Measurements from ENCODE around the gene CEP78. TPM values are rescaled to one million over a fixed set of nuclear protein-coding genes. Genes with fewer than 3 reads are reported as not detected.
A peak's percentile ranks its signal among the peaks of the same experiment; 100 is the strongest.
"Not testable (repeated sequence)": the region's sequence is repeated elsewhere in the genome, so short reads cannot be mapped to it uniquely, and the experiment has no call there.

Gene CEP78
- total RNA-seq, 4 donors from 2014 or later: 6.8 to 12.9 (median 9.4) TPM

GRCh38 chr9:78189461-78189860 is 46.4 kb upstream of the CEP78 start:
- intact Hi-C loops (cut with DNase I): loop anchor here (10.0 kb wide), 1 partner anchor 95 kb away; no protein-coding TSS in a partner anchor
- H3K4me1 ChIP-seq: no peaks in the 10 kb centered on the region
- H3K27ac ChIP-seq (replicated peaks in 1 of 4): no peak overlapping the region
- no peaks in the 10 kb centered on the region for H3K9me3 ChIP-seq
- TF ChIP-seq POLR2AphosphoS5 (IDR thresholded peaks at IDR 0.05): no peak
- TF ChIP-seq, protein P1, sequence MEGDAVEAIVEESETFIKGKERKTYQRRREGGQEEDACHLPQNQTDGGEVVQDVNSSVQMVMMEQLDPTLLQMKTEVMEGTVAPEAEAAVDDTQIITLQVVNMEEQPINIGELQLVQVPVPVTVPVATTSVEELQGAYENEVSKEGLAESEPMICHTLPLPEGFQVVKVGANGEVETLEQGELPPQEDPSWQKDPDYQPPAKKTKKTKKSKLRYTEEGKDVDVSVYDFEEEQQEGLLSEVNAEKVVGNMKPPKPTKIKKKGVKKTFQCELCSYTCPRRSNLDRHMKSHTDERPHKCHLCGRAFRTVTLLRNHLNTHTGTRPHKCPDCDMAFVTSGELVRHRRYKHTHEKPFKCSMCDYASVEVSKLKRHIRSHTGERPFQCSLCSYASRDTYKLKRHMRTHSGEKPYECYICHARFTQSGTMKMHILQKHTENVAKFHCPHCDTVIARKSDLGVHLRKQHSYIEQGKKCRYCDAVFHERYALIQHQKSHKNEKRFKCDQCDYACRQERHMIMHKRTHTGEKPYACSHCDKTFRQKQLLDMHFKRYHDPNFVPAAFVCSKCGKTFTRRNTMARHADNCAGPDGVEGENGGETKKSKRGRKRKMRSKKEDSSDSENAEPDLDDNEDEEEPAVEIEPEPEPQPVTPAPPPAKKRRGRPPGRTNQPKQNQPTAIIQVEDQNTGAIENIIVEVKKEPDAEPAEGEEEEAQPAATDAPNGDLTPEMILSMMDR (IDR thresholded peaks at IDR 0.05): no peak
- TF ChIP-seq POLR2A (IDR thresholded peaks at IDR 0.05; ENCODE audit: low read depth): no peak
- TF ChIP-seq EP300 (IDR thresholded peaks at IDR 0.05): no peak
- no peaks in the 10 kb centered on the region for H3K36me3 ChIP-seq
- no peak overlapping the region for H3K4me3 ChIP-seq
- 61% methylated on average over 5 of the region's 5 CpGs for WGBS
- DNase-seq (ENCODE audit: extremely low spot score): no peak
- no peaks in the 10 kb centered on the region for H3K27me3 ChIP-seq

DNA sequence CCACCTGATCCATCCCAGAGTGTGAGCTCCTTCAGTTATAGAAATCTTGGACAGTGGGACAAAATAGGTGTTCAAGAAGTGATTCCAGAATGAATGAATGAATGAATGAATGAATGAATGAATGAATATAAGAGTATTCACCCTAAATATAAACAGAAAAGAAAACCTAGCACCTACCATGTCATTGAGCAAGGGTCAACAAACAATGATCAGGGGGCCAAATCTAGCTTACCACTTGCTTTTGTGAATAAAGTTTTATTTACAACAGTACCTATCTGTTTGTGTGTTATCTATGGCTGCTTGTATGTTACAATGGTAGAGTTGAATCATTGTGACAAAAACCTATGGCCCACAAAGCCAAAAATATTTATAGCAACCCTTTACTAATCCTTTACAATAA is 43.9 kb upstream of the CEP78 start:
- Histone ChIP-seq H3K4me1 (no peaks in the 10 kb centered on the region), H3K4me3 (no peak overlapping the region), H3K36me3 (no peaks in the 10 kb centered on the region), H3K27me3 (no peaks in the 10 kb centered on the region), H3K9me3 (no peaks in the 10 kb centered on the region), H3K27ac (replicated peaks in 1 of 4) (no peak overlapping the region)
- no peak for DNase-seq (ENCODE audit: extremely low spot score)
- TF ChIP-seq, protein P1 (IDR thresholded peaks at IDR 0.05): no peak
- TF ChIP-seq POLR2A (IDR thresholded peaks at IDR 0.05; ENCODE audit: low read depth) (no peak), POLR2AphosphoS5 (IDR thresholded peaks at IDR 0.05) (no peak), EP300 (IDR thresholded peaks at IDR 0.05) (no peak)
- intact Hi-C loops (cut with DNase I): no loop called here

- H3K36me3 ChIP-seq: no peaks in the 10 kb centered on the region
- H3K27ac ChIP-seq (replicated peaks in 1 of 4): no peak overlapping the region
- H3K27me3 ChIP-seq: no peaks in the 10 kb centered on the region
- H3K9me3 ChIP-seq: no peaks in the 10 kb centered on the region
- intact Hi-C loops (cut with DNase I): no loop called here
- no peak for DNase-seq (ENCODE audit: extremely low spot score)
- WGBS: 88% methylated on average over 1 of the region's 1 CpG
- H3K4me3 ChIP-seq: no peak overlapping the region
- TF ChIP-seq POLR2AphosphoS5 (IDR thresholded peaks at IDR 0.05): no peak
- no peak for TF ChIP-seq POLR2A (IDR thresholded peaks at IDR 0.05; ENCODE audit: low read depth)
- TF ChIP-seq EP300 (IDR thresholded peaks at IDR 0.05): no peak
- TF ChIP-seq, protein P1 (IDR thresholded peaks at IDR 0.05): no peak
- H3K4me1 ChIP-seq: no peaks in the 10 kb centered on the region
Observed at GRCh38 chr9:78196258-78196657, 39.6 kb upstream of the CEP78 start.

GRCh38 chr9:78201158-78201777 is 34.6 kb upstream of the CEP78 start:
- DNase-seq (ENCODE audit: extremely low spot score); intact Hi-C loops (cut with DNase I); H3K27me3 ChIP-seq; H3K4me3 ChIP-seq; H3K9me3 ChIP-seq; H3K4me1 ChIP-seq; H3K36me3 ChIP-seq; H3K27ac ChIP-seq (replicated peaks in 1 of 4): not testable (repeated sequence)
- WGBS: 41% methylated on average over 13 of the region's 16 CpGs

DNA sequence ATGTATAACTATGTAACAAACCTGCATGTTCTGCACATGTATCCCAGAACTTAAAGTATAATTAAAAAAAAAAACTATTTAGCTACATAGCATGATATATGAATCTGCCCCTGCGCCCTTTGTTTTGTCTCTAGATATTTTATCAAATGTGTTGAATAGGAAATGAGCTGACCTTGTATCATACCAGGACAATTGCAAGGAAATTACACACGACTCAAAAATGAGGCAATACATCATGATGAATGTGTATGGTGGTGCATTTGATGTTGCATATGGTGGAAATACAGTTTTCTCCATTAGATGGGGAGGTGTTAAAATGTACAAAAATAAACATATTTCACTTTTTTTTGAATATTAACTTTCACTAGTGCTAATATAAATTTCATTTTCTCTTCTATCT is 28.6 kb upstream of the CEP78 start:
- DNase-seq (ENCODE audit: extremely low spot score): peak; percentile 29
- intact Hi-C loops (cut with DNase I): no loop called here
- 72% methylated on average over 2 of the region's 2 CpGs for WGBS
- no peaks in the 10 kb centered on the region for H3K36me3 ChIP-seq
- H3K27ac ChIP-seq (replicated peaks in 1 of 4): no peak overlapping the region
- no peak overlapping the region for H3K4me3 ChIP-seq
- no peaks in the 10 kb centered on the region for H3K4me1 ChIP-seq
- TF ChIP-seq EP300 (IDR thresholded peaks at IDR 0.05) (no peak), POLR2AphosphoS5 (IDR thresholded peaks at IDR 0.05) (no peak), POLR2A (IDR thresholded peaks at IDR 0.05; ENCODE audit: low read depth) (no peak)
- TF ChIP-seq, protein P1 (IDR thresholded peaks at IDR 0.05): no peak
- H3K27me3 ChIP-seq: no peaks in the 10 kb centered on the region
- no peaks in the 10 kb centered on the region for H3K9me3 ChIP-seq

Measured in esophagus muscularis mucosa (tissue), 4 donors.